Right hindlimb (tissue), 1 donor: Measurements from ENCODE around the gene SCN10A.

Experiments
- DNase-seq: peaks from one replicate; pipeline ENCODE4 v3.0.0-alpha.2; 2018

Gene SCN10A

DNA sequence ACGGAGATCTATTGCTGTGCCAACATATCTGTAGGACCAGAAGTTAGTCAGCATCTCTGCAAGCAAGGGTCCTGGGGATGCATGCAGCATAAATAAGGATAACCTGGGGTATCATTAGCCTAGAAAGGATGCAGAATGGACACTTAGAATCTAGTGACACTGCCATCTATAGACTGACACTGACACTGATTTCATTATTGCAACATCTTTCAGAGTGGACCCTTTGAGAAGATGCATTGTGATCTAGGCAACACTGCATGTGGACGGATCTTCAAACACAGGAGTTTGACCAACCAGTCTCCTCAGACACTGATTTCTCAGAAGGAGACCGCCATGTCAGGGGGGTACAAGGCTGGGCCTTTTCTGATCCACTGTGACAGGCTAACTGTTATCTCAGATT is 52.4 kb downstream of the SCN10A start:
- no peak for DNase-seq

DNA sequence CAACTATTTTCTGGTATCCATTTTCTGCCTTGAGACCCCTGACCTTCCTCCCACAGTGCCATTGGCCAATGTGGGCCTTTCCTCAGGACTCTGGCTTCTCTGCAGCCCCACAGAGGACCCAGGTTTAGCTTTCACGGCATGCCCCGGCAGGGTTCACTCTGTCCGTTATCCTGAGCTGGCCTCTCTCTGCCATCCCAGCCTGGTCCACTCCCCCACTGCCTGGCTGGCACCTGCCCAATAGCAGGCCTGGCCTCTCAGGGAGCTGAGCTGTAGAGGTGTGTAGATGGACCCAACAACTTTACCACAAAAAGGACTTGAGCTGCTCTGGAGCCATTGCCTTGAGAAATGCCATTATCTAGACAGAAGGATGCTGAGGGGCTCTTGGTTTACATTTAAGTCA is 57.5 kb downstream of the SCN10A start:
- DNase-seq = no peak

DNA sequence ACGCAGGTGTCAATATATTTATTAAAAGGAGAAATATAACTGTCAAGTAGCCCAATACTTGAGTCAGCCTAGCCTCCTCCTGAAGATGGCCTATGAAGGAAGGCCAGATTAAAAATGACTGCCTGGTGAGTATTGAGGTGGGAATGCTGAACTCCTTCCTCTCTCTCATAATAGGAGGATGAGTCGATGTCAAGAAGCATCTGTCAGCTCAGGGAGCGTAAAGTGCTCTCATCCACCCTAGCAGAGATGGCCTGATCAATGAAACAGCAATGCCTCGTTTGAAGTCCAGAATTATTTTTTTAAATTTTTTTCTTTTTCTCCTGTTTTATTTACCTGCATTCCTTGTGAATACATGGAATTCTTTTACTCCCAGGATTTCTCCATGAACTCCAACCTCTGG is 58.3 kb downstream of the SCN10A start:
- no peak for DNase-seq

DNA sequence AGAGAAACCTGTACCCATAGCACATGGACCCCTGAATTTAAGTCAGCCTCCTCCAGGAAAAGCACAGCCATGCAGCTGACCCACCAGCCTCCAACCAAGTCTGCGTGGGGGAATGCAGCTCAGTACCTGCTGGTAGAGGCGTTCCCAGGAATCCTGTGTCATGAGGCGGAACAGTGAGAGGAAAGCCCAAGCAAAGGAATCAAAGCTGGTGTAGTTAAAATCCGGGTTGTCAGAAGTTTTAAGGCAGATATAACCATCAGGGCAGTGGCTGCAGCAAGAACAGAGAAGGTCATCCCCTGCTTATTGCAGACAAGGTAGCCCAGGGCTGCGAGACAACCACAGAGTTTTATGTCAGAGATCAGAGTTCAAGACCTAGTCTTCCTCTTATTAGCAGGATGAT is 59.1 kb downstream of the SCN10A start:
- no peak for DNase-seq

DNA sequence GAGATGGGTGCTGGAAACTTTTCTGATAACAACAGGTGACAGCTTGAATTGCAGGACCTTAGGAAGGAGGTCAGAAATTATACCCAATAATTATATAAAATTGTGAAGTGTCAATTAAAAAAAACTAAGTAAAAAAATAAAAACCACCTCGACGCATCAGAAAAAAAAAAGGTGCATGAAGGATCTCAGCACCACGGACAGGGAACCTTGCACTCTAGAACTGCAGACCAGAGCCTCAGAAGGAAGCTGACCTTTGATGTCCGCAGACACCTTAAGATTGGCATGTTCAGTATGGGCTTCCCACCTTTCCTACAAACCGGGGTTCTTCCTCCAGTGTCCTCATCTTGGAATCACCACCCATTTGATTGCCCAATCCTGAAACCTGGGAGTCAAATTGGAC is 60.9 kb downstream of the SCN10A start:
- DNase-seq = no peak

DNA sequence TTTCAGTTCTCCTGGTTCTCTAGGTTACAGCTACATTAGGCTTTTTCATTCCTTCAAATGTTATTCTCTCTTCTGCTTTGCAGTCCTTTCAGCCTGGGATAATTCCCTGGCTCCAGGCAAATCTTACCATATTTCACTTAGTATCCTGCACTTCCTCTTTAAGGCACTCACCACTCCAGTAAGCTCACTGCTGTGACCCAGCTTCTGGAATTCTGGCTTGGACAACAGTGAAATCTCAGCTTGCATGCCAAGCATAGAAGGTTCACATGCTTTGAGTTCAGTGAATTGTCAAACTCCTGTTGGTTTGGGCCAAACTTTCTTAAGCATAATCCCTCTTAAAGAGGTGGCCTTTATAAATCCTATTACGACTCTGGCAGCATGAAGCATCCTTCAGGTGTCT is 69.4 kb downstream of the SCN10A start:
- no peak for DNase-seq

DNA sequence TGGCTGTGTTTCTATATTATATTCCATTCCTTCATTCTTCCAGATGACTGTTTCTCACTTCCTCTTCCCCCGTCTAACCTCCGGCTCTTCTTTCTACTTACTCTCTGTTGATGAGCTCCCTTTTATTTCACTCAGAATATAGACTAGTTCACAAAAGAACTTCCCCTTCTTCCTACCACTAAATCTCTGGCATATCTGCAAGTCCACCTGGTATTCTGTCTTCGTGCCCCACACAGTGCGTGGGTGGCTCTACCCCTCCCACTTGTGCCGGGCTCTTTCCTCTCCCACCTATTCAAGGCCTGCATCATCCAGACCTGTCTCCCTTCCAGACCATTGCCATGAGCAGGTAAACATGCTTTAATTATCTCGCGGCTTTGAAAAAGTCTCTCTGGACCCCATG is 73.0 kb downstream of the SCN10A start:
- no peak for DNase-seq

DNA sequence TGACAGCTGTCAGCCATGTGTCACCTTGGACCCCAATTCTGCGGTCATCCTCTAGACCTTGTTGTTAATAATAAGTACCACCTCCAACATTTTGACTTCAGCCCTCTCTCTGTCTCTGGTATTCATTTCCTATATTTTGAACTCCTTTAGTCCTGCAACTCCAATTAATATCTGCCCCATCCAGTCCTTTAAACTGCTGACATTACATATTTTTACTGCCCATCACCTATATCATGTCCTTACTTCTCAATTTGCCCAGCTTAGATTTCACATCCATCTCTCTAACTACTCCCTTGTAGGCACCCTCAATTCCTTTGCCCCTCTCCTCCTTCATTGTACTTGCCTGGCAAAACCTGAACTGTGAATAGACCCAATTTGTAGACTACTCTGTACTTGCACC is 73.5 kb downstream of the SCN10A start:
- DNase-seq = no peak

DNA sequence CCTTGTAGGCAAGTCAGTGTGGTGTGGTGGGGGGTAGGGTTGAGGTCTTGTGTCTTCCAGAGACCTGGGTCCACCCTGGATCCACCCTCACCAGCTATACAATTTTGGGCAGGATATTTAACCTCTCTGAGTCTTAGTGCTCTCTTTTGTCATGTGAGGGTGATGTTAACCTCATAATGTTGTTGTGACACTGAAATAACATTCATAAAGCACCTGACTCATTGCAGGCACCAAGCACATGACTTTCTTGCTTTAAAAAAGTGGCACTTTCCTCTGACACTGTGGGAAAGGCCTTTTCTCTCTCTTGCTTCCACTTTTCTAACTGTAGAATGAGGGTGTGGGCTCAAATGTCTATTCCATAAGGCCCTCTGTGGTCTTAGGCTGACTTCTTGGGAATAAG is 75.5 kb downstream of the SCN10A start:
- no peak for DNase-seq

DNA sequence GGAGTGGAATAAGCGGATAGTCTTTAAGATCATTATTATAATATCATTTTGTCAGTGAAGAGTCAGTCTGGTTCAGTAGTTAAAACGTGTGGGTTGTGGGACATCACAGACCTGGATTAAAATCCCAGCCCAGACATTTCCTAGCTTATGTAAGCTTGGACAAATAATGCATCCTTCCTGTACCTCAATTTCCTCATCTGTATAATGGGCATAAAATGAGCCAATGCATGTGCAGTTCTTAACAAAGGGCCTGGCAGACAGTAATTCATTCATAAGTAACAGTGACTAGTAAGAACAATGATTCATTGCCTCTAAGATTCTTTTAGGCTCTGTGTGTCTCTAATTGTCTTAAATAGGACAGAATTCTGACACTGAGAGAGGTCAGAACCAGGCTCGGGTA is 76.1 kb downstream of the SCN10A start:
- DNase-seq = no peak

DNA sequence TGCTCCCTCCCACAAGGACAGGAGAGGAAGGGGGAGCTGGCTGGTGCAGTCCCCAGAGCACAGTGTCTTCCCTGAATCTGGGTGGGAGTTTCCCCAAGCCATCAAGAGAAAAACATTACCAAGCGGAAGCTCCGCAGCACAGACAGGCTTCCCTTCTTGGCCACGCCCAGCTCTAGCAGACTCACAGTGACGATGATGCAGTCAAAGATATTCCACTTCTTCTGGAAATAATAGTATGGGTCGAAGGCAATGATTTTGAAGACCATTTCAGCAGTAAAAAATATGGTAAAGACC is 76.7 kb downstream of the SCN10A start:
- DNase-seq = no peak

DNA sequence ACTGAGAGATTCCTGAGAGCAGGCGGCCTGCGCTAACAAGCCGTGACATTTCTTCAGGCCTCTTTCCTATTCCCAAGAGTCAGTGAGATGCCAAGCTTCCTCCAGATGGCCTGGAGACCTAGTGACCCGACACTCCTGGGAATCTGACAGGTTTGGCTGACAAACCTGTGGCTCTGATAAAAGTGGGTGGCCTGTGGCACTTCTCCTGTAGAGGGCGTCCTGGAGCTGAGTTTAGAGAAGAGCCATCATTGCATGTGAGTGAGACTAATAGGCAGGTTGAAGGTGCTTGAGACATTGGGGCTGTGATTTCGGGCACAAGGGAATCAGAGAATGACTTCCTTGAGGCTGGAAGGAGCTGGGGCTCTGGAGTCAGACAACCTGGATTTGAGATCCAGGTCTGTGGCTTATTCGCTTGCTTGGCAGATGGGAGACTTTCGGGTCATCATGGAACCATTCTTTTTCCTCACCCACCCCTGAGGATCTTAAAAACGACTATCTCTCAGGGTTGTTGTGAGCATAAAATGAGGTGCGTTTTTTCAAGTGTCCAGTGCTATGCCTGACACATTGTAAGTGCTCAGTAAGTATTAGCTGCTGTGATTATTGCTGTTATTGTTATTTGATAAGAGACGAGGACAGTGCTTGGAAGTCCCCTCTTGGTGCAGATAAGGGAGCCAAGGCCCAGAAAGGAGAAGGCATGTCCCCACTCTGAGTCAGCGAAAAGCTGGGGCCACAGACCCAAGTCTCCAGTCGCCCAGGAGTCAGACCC is 77.2 kb downstream of the SCN10A start:
- DNase-seq = no peak

DNA sequence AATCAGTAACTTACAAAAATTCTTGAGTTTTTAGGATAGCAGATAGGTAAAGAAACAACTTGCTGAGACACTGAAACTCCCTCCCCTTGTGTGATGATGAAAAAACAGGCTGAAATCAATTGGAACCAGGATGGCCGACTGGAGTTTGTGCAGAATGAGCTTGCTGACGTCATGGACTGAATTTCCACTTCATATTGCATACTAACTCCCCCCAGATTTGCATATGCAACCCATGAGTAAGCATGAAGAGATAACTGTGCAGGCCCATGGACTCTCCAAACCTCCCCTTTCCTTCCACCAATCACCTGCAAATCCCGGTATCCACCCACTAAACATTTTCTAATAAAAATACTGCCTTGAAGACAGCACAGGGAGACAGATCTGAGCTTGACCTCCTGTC is 84.5 kb downstream of the SCN10A start:
- DNase-seq = no peak

DNA sequence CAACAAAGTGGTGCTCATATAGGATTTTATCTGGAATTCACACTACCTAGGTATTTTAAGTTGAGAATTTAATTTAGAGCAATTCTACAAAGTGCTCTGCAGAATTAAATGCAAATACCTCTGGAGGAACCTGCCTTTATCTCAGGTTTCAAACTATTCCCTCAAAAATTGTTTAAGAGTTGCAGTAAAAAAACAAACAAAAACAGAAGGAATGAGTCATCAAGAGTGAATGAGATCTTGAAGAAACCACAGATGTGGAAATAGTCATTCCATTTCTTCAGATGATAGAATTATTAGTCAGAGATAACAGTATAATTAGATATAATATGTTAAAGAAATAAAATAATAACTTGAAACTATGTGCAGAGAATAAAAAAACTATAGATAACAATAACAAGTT is 85.7 kb downstream of the SCN10A start:
- DNase-seq = no peak

DNA sequence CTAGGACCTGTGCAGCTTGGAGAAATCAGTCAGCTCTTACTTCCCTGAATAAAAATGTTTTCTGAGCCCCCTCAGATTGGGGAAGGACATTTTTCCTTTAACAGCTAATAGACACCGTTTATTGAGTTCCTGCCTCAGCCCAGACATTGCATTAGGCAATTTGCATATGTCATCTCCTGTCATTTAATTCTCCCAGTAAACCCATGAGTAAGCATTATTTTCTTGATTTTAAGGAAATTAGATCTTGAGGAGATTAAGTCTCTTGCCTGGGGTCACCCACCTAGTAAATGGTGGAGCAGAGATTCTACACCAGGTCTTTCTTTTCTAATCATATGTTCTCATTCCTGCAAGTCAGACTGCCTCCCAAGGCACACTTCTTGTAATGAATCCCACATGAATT is 88.0 kb downstream of the SCN10A start:
- DNase-seq = no peak

DNA sequence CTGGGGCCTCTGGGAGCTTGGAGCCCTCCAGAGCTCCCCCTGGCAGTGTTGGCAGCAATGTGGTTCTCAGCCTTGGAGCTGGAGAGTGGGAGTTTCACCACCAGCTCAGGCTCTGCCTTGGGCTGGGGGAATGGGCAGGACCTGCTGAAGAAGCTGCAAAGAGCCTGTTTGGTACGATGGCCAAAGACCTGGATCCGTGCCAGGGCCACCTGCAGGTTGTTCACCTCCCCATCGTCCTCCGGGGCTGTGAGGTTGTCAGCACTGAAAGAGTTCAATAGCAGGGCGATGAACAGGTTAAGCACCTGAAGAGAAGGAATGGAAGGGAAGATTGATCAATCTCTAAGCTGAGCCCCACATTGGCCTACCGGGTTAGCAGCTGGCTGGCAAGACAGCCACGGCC is 89.3 kb downstream of the SCN10A start:
- DNase-seq = no peak

DNA sequence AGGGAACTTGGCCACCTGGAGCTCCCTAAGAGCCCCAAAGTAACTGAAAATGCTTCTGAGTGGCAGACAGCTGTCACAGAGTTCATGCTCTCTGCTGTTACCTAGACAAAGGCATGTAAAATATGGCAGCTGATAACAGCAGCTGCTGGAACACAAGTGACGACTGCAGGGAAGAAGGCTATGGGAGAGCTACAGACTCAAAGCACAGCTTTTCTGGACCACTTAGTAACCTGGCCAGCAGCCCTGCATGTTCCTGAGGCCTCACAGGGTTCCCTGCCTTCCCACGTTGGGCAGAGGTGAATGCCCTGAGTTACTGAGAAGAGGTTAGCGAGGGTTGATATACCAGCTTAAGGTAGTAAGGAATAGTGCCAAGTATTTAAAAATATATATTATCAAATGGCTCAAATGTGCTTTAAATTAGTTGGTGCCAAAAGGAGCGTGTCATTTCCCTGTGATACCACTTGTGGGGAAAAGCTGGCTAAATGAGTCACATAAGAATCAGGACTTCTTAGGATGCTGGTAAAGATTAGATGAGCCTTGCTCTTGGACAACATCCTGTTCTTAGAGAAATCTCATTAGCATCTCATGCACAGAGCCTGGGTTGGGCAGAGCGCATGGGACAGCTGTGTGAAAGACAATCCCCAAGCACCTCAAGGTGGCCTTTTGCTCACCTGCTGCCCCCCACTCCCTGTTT is 90.1 kb downstream of the SCN10A start:
- DNase-seq = peak; percentile 28

DNA sequence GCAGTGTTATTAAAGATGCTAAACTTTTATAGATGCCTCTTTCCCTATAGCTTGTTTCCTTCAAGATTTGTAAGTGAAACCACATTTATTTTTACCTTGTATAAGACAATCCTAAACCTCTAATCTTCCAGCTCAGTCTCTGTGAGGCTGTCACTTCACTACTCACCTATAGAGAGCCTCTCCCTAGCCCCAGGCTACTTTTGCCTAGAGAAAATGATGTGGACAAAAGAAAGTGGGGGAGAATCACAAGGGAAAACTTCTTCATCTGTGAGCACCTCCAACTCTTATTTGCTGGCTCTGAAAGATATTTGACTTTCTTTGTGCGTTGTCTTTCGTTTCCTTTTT is 91.7 kb downstream of the SCN10A start:
- no peak for DNase-seq

DNA sequence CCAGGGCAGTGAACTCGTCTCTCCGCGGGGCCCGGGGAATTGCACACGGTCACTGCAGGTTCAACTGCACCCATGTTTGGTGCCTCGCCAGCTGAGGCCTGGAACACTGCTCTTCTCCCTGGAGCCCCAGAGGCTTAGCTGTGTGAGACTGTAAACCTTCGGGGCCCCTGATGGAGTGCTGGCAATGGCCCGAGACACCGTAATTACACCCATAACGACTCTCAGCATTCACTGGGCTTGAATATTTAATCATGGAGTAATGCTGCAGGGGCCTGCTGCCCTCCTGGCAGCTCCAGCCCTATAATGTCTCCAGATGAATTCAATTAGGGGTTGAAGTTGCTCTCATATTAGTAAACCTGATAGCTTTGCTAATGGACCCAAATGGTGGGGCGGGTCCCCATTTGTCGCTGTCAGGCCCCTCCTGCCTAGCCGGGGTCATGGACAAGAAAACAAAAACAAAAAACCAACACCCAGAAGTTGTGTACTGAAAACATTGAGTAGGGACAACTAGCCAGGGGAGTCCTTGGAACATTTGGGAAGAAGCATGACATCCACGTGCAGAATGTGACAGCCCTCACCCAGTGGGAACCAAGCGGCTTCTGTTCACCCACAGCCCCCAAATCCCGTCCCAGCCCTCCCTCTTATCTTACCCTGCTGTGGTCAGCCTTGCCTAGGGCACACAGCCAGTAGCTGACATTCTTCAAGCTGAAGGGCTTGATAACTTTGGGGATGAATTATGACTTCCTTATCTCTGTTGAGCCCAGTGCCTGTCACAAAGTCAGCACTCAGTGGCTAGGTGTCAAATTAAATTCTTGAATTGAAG is 92.2 kb downstream of the SCN10A start:
- DNase-seq = no peak

DNA sequence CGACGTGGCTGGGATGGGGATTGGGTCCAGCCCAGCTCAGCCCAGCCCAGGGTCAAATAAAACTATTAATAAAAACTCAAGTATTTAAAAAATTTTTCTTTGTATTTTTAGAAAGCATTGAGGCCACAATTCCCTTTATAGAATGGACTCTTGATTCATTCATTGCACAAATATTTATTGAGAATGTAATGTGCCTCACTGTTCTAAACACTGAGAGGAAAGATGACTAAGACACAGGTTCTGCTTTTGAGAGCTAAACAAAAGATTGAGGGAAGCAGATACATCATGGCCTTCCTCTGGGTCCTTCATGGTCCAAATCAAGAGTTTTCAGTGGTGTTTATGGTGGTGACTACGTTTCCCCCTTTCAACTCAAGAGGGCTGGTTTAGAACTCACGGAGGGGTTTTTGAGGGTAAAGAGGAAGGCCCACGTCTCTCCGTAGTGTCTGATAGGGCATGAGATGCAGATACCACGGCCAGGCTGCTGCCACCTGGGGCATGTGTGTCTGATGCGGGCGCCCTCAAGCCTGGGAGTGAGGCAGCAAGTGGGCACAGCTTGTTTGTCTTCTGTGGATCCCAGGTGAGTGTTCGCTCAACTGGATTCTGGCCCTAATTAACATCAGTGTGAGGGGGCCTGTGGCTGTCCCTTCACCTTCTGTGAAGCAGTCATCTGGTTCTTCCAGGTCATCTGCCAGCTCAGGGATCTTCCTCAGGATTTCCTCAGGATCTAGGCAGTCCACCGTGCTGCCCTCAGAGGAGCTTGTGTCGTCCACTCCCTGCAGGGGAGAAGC is 93.0 kb downstream of the SCN10A start:
- no peak for DNase-seq

DNA sequence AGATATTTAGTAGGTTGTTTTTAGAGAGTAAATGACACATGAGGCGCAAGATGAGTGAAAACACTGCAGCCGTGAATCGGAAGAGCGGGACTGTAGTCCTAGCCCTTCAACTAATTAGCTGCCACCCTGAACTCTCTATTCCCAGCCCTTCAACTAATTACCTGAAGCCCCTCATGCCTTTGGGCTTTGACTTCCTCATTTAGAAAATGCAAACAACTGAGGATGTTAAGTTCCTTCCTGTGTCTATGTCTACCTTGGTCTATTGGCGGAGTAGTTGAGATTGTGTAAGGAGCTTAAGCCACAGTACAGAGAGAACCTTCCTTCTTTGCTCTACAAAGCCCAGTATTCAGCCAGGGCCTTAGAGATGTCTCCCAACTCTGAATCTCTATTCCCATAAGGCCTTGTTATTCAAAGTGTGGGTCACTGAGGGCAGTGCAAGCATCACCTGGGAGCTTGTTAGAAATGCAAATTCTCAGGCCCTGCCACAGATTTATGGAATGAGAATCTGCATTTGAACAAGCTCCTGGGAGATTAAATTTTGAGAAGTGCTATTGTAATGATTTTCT is 94.7 kb downstream of the SCN10A start:
- no peak for DNase-seq

DNA sequence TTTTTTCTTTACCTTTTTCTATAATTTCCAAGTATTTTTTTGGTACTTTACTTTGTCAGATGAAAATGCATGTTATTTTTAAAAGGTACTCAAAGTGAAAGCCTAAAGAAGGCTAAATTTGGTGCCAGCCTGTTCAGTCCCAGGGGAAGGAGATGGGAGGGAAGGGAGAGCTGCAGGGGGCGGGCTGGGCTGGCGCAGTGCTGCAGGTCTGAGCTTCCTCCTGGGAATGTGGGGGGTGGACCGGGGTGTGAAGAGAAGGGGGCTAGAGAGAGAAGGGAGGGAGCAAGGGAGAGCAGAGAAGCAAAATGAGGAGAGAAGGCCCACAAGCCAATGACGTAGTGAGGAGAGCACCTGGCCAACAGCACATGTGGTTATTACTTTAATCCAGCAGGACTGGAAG is 95.6 kb downstream of the SCN10A start:
- DNase-seq = no peak
